GM12801 (cell line): ENCODE data around the gene STK32C.

ENCODE experiments used
- CTCF ChIP-seq: IDR thresholded peaks from one replicate; pipeline ENCODE4 v1.5.1; 2011; ENCODE audit warnings: control low read depth; ENCODE audit not compliant: insufficient read length; ENCODE audit errors: extremely low read depth

Gene STK32C

GRCh38 chr10:132257271-132257670 lies 50.5 kb downstream of the STK32C start:
- no peak for TF ChIP-seq CTCF

GRCh38 chr10:132256866-132257265 lies 50.9 kb downstream of the STK32C start:
- TF ChIP-seq CTCF: no peak

- no peak for TF ChIP-seq CTCF
These were observed 52.0 kb downstream of the STK32C start for GRCh38 chr10:132255489-132256344.

- no peak for TF ChIP-seq CTCF
These were observed 52.9 kb downstream of the STK32C start for GRCh38 chr10:132254841-132255240.

- no peak for TF ChIP-seq CTCF
These were observed 54.6 kb downstream of the STK32C start for GRCh38 chr10:132253092-132253687.

GRCh38 chr10:132252412-132252811 lies 55.3 kb downstream of the STK32C start:
- no peak for TF ChIP-seq CTCF

- no peak for TF ChIP-seq CTCF
These were observed 55.8 kb downstream of the STK32C start for GRCh38 chr10:132251928-132252327.
